ENCODE measurements around the gene MGRN1. TPM values are rescaled to one million over a fixed set of nuclear protein-coding genes. Genes with fewer than 3 reads are reported as not detected.

Gene MGRN1
- total RNA-seq, 1 donor from 2014 or later = 91.5 TPM

DNA sequence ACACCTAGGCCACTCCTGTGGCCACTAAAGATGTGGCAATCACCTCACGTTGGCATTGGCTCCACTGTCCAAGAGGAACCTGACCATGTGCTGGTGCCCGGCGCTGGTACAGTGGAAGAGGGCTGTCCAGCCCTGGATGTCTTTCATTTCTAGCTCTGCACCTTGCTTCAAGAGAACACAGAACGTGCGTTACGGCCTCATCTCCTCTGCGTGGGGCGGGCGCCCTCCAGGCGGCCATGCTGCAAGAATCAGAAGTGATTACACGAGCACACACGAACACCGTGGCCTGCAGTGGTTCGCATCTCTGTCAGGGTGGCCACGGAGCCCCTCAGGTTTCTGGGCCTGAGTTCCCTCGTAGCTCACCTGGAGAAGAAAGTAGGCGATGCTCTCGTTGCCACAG is 102.0 kb downstream of the MGRN1 start:
- Histone ChIP-seq H3K4me1 (ENCODE audit: insufficient read depth, low read length) (no peaks in the 10 kb centered on the region), H3K27ac (ENCODE audit: low read depth, low read length) (no peak overlapping the region), H3K79me2 (ENCODE audit: insufficient read depth, low read length) (peaks cover 17% of the 10 kb centered on the region), H3K4me3 (ENCODE audit: insufficient read depth, low read depth, low read length) (no peak overlapping the region), H3K9ac (ENCODE audit: low read length) (no peak overlapping the region), H3K27me3 (ENCODE audit: insufficient read depth, low read length) (no peaks in the 10 kb centered on the region), H3K36me3 (ENCODE audit: insufficient read depth, low read length) (peaks cover 9% of the 10 kb centered on the region), H3K9me3 (ENCODE audit: insufficient read depth, low read depth, low read length) (no peaks in the 10 kb centered on the region), H2AFZ (ENCODE audit: low read depth, low read length) (no peak overlapping the region), H4K20me1 (ENCODE audit: insufficient read depth, low read length) (peaks cover 17% of the 10 kb centered on the region), H3K4me2 (ENCODE audit: low read length) (no peak overlapping the region)
- Mint-ChIP-seq H3K27me3 (ENCODE audit: low read depth, unreplicated experiment) (no peaks in the 10 kb centered on the region), H3K4me3 (ENCODE audit: unreplicated experiment) (no peak overlapping the region), H3K4me1 (ENCODE audit: low read depth, unreplicated experiment) (peaks cover 13% of the 10 kb centered on the region), H3K9me3 (ENCODE audit: unreplicated experiment) (no peaks in the 10 kb centered on the region), H3K36me3 (ENCODE audit: low read depth, unreplicated experiment) (peaks cover 10% of the 10 kb centered on the region), H3K27ac (ENCODE audit: unreplicated experiment) (no peak overlapping the region)
- TF ChIP-seq, protein P1, sequence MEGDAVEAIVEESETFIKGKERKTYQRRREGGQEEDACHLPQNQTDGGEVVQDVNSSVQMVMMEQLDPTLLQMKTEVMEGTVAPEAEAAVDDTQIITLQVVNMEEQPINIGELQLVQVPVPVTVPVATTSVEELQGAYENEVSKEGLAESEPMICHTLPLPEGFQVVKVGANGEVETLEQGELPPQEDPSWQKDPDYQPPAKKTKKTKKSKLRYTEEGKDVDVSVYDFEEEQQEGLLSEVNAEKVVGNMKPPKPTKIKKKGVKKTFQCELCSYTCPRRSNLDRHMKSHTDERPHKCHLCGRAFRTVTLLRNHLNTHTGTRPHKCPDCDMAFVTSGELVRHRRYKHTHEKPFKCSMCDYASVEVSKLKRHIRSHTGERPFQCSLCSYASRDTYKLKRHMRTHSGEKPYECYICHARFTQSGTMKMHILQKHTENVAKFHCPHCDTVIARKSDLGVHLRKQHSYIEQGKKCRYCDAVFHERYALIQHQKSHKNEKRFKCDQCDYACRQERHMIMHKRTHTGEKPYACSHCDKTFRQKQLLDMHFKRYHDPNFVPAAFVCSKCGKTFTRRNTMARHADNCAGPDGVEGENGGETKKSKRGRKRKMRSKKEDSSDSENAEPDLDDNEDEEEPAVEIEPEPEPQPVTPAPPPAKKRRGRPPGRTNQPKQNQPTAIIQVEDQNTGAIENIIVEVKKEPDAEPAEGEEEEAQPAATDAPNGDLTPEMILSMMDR (IDR thresholded peaks at IDR 0.05; ENCODE audit: insufficient read depth, low read depth, low read length) = no peak
- TF ChIP-seq EZH2 (IDR thresholded peaks at IDR 0.05; ENCODE audit: insufficient read depth, low read length) = no peak
- no peak for FAIRE-seq
- DNase-seq (ENCODE audit: low read depth) = no peak

DNA sequence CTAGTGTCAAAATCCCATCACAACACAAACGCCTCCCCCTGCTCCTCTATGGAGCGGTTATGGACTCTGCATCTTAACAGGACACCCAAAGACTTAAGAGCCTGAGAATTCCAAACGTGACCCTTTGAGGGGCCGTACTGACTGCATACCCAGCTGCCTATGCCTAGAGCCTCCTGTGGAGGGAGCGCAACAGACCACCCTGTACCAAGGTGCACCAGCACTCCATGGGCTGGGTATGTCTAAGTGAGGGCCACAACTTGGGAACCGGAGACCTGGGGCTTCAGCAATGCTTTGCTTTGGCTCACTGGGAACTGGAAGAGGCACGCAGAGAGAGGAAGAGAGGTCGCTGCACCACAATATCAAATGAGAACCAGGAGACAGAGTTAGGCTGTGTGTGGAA is 104.0 kb downstream of the MGRN1 start:
- no peak overlapping the region for H3K9ac ChIP-seq (ENCODE audit: low read length)
- no peaks in the 10 kb centered on the region for H3K9me3 ChIP-seq (ENCODE audit: insufficient read depth, low read depth, low read length)
- TF ChIP-seq, protein P1 (IDR thresholded peaks at IDR 0.05; ENCODE audit: insufficient read depth, low read depth, low read length) = no peak
- TF ChIP-seq EZH2 (IDR thresholded peaks at IDR 0.05; ENCODE audit: insufficient read depth, low read length) = no peak
- H2AFZ ChIP-seq (ENCODE audit: low read depth, low read length) = no peak overlapping the region
- Mint-ChIP-seq H3K27me3 (ENCODE audit: low read depth, unreplicated experiment) (no peaks in the 10 kb centered on the region), H3K4me1 (ENCODE audit: low read depth, unreplicated experiment) (peaks cover 10% of the 10 kb centered on the region), H3K36me3 (ENCODE audit: low read depth, unreplicated experiment) (peaks cover 10% of the 10 kb centered on the region), H3K4me3 (ENCODE audit: unreplicated experiment) (no peak overlapping the region), H3K9me3 (ENCODE audit: unreplicated experiment) (no peaks in the 10 kb centered on the region), H3K27ac (ENCODE audit: unreplicated experiment) (peak overlapping the region; percentile 47)
- H3K4me3 ChIP-seq (ENCODE audit: insufficient read depth, low read depth, low read length) = no peak overlapping the region
- peaks cover 20% of the 10 kb centered on the region for H4K20me1 ChIP-seq (ENCODE audit: insufficient read depth, low read length)
- no peak overlapping the region for H3K27ac ChIP-seq (ENCODE audit: low read depth, low read length)
- no peak for FAIRE-seq
- no peak for DNase-seq (ENCODE audit: low read depth)
- peaks cover 38% of the 10 kb centered on the region for H3K79me2 ChIP-seq (ENCODE audit: insufficient read depth, low read length)
- H3K36me3 ChIP-seq (ENCODE audit: insufficient read depth, low read length) = peaks cover 9% of the 10 kb centered on the region
- H3K27me3 ChIP-seq (ENCODE audit: insufficient read depth, low read length) = no peaks in the 10 kb centered on the region
- H3K4me1 ChIP-seq (ENCODE audit: insufficient read depth, low read length) = peaks cover 4% of the 10 kb centered on the region
- H3K4me2 ChIP-seq (ENCODE audit: low read length) = no peak overlapping the region

- FAIRE-seq (no peak), DNase-seq (ENCODE audit: low read depth) (no peak)
- H3K4me2 ChIP-seq (ENCODE audit: low read length) = no peak overlapping the region
- Mint-ChIP-seq H3K36me3 (ENCODE audit: low read depth, unreplicated experiment) (peaks cover 10% of the 10 kb centered on the region), H3K9me3 (ENCODE audit: unreplicated experiment) (no peaks in the 10 kb centered on the region), H3K27me3 (ENCODE audit: low read depth, unreplicated experiment) (no peaks in the 10 kb centered on the region), H3K4me1 (ENCODE audit: low read depth, unreplicated experiment) (peaks cover 10% of the 10 kb centered on the region), H3K27ac (ENCODE audit: unreplicated experiment) (no peak overlapping the region), H3K4me3 (ENCODE audit: unreplicated experiment) (no peak overlapping the region)
- TF ChIP-seq EZH2 (IDR thresholded peaks at IDR 0.05; ENCODE audit: insufficient read depth, low read length) = no peak
- TF ChIP-seq, protein P1 (IDR thresholded peaks at IDR 0.05; ENCODE audit: insufficient read depth, low read depth, low read length) = no peak
- no peaks in the 10 kb centered on the region for H3K27me3 ChIP-seq (ENCODE audit: insufficient read depth, low read length)
- H3K4me1 ChIP-seq (ENCODE audit: insufficient read depth, low read length) = peaks cover 4% of the 10 kb centered on the region
- H3K4me3 ChIP-seq (ENCODE audit: insufficient read depth, low read depth, low read length) = no peak overlapping the region
- peaks cover 41% of the 10 kb centered on the region for H3K79me2 ChIP-seq (ENCODE audit: insufficient read depth, low read length)
- H4K20me1 ChIP-seq (ENCODE audit: insufficient read depth, low read length) = peaks cover 20% of the 10 kb centered on the region
- H3K9me3 ChIP-seq (ENCODE audit: insufficient read depth, low read depth, low read length) = no peaks in the 10 kb centered on the region
- no peak overlapping the region for H2AFZ ChIP-seq (ENCODE audit: low read depth, low read length)
- peaks cover 9% of the 10 kb centered on the region for H3K36me3 ChIP-seq (ENCODE audit: insufficient read depth, low read length)
- H3K9ac ChIP-seq (ENCODE audit: low read length) = no peak overlapping the region
- no peak overlapping the region for H3K27ac ChIP-seq (ENCODE audit: low read depth, low read length)
These were observed 105.2 kb downstream of the MGRN1 start for GRCh38 chr16:4729876-4730275.

All from astrocyte (in vitro differentiated cells and primary cell).